Measurements from ENCODE around the gene TEX29. TPM values are rescaled to one million over a fixed set of nuclear protein-coding genes. Genes with fewer than 3 reads are reported as not detected.

Gene TEX29
- total and polyA plus RNA-seq, 2 of the 4 experiments (the other 2 are of a cell fraction) = 0.46 TPM; not detected in 1

DNA sequence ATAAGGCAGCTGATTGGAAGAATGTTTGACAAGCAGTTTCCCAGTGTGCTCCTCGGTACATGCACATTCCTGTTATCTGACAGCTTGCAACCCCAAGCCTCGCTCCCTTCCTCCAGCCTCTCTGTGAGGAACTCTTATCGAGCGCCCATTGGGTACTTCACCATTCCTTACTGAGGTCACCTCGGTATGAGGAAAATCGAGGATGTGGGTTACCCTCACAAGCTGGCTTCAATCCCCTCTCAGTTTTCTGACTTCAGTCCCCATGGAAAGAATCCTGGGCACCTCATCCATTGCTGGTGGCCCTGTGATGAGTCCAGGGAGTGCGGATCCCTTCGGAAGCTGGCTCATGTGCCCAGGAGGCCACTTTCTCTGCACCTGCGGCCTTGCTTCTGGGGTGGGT is 17.3 kb downstream of the TEX29 start:
- H3K36me3 ChIP-seq (ENCODE audit: control insufficient read depth, insufficient read depth, low read length) = no peaks in the 10 kb centered on the region
- no peak overlapping the region for H3K56ac ChIP-seq (ENCODE audit: extremely low read depth, insufficient read depth, low read length)
- 100% methylated on average over 1 of the region's 9 CpGs; no CpG with 5 or more reads in 1 of the 2 experiments for WGBS, 2 experiments (ENCODE audit: extremely low coverage in 2 of 2, insufficient read length in 1 of 2)
- H3K4me3 ChIP-seq (ENCODE audit: insufficient read depth, low read depth, low read length) = no peak overlapping the region
- in situ Hi-C loops (cut with MboI; ENCODE audit: low sequenced_read_pairs) (no loop called here), dilution Hi-C loops (cut with HindIII; ENCODE audit: low sequenced_read_pairs, unreplicated experiment) (no loop called here), intact Hi-C loops (cut with micrococcal nuclease) (no loop called here)
- H3K18ac ChIP-seq (ENCODE audit: low read depth, low read length) = peak overlapping the region; percentile 71
- peak overlapping the region; percentile 60 for H2AK9ac ChIP-seq (replicated peaks; ENCODE audit: low read depth, low read length, poor library complexity)
- peaks cover 4% of the 10 kb centered on the region; the same call in 1 of the 2 replicates for H3K9me1 ChIP-seq (ENCODE audit: insufficient read depth, low read length)
- H3K23ac ChIP-seq (ENCODE audit: low read depth, low read length) = no peak overlapping the region
- no peak overlapping the region for H3K9ac ChIP-seq (ENCODE audit: low read depth, low read length)
- H2BK20ac ChIP-seq (ENCODE audit: low read depth, low read length) = peak overlapping the region; percentile 75
- ChIA-PET POLR2A (ENCODE audit: unreplicated experiment) (no interaction called here), CTCF (no interaction called here)
- H3K4ac ChIP-seq (ENCODE audit: low read depth, low read length) = peak overlapping the region; percentile 85
- no peaks in the 10 kb centered on the region for H3K79me1 ChIP-seq (ENCODE audit: low read depth in 1 of 2, low read length in 2 of 2)
- DNase-seq (peak; percentile 19), ATAC-seq (ENCODE audit: low read depth) (peak; percentile 43)
- H2AK5ac ChIP-seq (ENCODE audit: low read depth, low read length) = peak overlapping the region; percentile 81; the same call in 1 of the 2 replicates
- H3K4me2 ChIP-seq (ENCODE audit: low read depth, low read length) = no peak overlapping the region
- H2AFZ ChIP-seq (replicated peaks; ENCODE audit: low read length, poor library complexity) = peak overlapping the region; percentile 4
- no TSS peak for BruUV-seq (replicated peaks)
- H3K4me1 ChIP-seq (ENCODE audit: control insufficient read depth, insufficient read depth, low read length) = peaks cover 8% of the 10 kb centered on the region
- H3K27me3 ChIP-seq (ENCODE audit: control insufficient read depth, insufficient read depth, low read length) = 0 out of 2 replicates have a peak, but pooled peaks cover 2% of the 10 kb centered on the region
- no peaks in the 10 kb centered on the region for H4K20me1 ChIP-seq (ENCODE audit: insufficient read depth, low read length)
- H4K5ac ChIP-seq (ENCODE audit: low read depth, low read length) = peak overlapping the region; percentile 83
- H2BK15ac ChIP-seq (ENCODE audit: low read depth, low read length) = peak overlapping the region; percentile 68; the same call in 1 of the 3 replicates
- TF ChIP-seq RAD21 (IDR thresholded peaks at IDR 0.05; ENCODE audit: low read length) = no peak
- no peak for TF ChIP-seq POLR2A (IDR thresholded peaks at IDR 0.05; ENCODE audit: low read depth, low read length)
- no peak for TF ChIP-seq MAFK (IDR thresholded peaks at IDR 0.05; ENCODE audit: low read depth, low read length)
- no peak for TF ChIP-seq MAZ (IDR thresholded peaks at IDR 0.05; ENCODE audit: borderline replicate concordance, low read depth, low read length)
- TF ChIP-seq BHLHE40 (IDR thresholded peaks at IDR 0.05; ENCODE audit: low read depth, low read length) = no peak
- TF ChIP-seq, protein P1, sequence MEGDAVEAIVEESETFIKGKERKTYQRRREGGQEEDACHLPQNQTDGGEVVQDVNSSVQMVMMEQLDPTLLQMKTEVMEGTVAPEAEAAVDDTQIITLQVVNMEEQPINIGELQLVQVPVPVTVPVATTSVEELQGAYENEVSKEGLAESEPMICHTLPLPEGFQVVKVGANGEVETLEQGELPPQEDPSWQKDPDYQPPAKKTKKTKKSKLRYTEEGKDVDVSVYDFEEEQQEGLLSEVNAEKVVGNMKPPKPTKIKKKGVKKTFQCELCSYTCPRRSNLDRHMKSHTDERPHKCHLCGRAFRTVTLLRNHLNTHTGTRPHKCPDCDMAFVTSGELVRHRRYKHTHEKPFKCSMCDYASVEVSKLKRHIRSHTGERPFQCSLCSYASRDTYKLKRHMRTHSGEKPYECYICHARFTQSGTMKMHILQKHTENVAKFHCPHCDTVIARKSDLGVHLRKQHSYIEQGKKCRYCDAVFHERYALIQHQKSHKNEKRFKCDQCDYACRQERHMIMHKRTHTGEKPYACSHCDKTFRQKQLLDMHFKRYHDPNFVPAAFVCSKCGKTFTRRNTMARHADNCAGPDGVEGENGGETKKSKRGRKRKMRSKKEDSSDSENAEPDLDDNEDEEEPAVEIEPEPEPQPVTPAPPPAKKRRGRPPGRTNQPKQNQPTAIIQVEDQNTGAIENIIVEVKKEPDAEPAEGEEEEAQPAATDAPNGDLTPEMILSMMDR (conservative IDR thresholded peaks at IDR 0.05; ENCODE audit: low read depth, low read length) = no peak
- no peak for TF ChIP-seq NFE2L2 (IDR thresholded peaks at IDR 0.05; ENCODE audit: low read depth, low read length)
- TF ChIP-seq SMC3 (IDR thresholded peaks at IDR 0.05; ENCODE audit: low read depth, low read length) = no peak
- TF ChIP-seq, protein P2, sequence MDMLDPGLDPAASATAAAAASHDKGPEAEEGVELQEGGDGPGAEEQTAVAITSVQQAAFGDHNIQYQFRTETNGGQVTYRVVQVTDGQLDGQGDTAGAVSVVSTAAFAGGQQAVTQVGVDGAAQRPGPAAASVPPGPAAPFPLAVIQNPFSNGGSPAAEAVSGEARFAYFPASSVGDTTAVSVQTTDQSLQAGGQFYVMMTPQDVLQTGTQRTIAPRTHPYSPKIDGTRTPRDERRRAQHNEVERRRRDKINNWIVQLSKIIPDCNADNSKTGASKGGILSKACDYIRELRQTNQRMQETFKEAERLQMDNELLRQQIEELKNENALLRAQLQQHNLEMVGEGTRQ (IDR thresholded peaks at IDR 0.05; ENCODE audit: low read depth, low read length) = no peak
- TF ChIP-seq FOS (IDR thresholded peaks at IDR 0.05; ENCODE audit: low read depth, low read length) = no peak
- TF ChIP-seq CEBPB (IDR thresholded peaks at IDR 0.05; ENCODE audit: low read depth, low read length) = no peak
- TF ChIP-seq CHD1 (IDR thresholded peaks at IDR 0.05; ENCODE audit: low read depth, low read length) = no peak
- no peak for TF ChIP-seq RFX5 (IDR thresholded peaks at IDR 0.05; ENCODE audit: low read depth, low read length)
- TF ChIP-seq RCOR1 (IDR thresholded peaks at IDR 0.05; ENCODE audit: insufficient replicate concordance, low read length) = no peak
- TF ChIP-seq MXI1 (IDR thresholded peaks at IDR 0.05; ENCODE audit: borderline replicate concordance, low read depth, low read length) = no peak
- TF ChIP-seq, protein P3, sequence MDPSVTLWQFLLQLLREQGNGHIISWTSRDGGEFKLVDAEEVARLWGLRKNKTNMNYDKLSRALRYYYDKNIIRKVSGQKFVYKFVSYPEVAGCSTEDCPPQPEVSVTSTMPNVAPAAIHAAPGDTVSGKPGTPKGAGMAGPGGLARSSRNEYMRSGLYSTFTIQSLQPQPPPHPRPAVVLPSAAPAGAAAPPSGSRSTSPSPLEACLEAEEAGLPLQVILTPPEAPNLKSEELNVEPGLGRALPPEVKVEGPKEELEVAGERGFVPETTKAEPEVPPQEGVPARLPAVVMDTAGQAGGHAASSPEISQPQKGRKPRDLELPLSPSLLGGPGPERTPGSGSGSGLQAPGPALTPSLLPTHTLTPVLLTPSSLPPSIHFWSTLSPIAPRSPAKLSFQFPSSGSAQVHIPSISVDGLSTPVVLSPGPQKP (IDR thresholded peaks at IDR 0.05; ENCODE audit: borderline replicate concordance, low read depth, low read length) = no peak
- H3K27ac ChIP-seq (ENCODE audit: insufficient read depth, low read length) = peak overlapping the region; percentile 59; the same call in 1 of the 2 replicates
- peaks cover 3% of the 10 kb centered on the region for H3K9me3 ChIP-seq (ENCODE audit: control insufficient read depth, insufficient read depth, low read length)
- peak overlapping the region in 1 of 2 experiments; percentile 84; a peak in 2 of 4 replicates for H4K8ac ChIP-seq (ENCODE audit: low read depth in 2 of 2, low read length in 2 of 2)
- H3K14ac ChIP-seq (replicated peaks; ENCODE audit: low read depth, low read length) = peak overlapping the region; percentile 48; the same call in 1 of the 2 replicates
- H4K91ac ChIP-seq (ENCODE audit: insufficient read depth, low read depth, low read length) = peak overlapping the region; percentile 41; the same call in 1 of the 2 replicates
- peak overlapping the region; percentile 93 for H2BK120ac ChIP-seq (ENCODE audit: low read depth, low read length)
- no peak overlapping the region for H2BK5ac ChIP-seq (ENCODE audit: low read depth, low read length, poor library complexity, severe bottlenecking)

Measured in IMR-90 (cell line).